ENCODE data around the gene ANKS6. TPM values are rescaled to one million over a fixed set of nuclear protein-coding genes. Genes with fewer than 3 reads are reported as not detected.

The ANKS6 gene
- total RNA-seq, 2 donors from 2014 or later: 13.2 to 32.0 TPM

- 45 to 63% methylated on average over 2 of the region's 2 CpGs for WGBS, 2 donors
- H3K27me3 ChIP-seq: no peaks in the 10 kb centered on the region
- H3K4me1 ChIP-seq: no peaks in the 10 kb centered on the region
- no peaks in the 10 kb centered on the region for H3K36me3 ChIP-seq (replicated peaks in 1 of 2; ENCODE audit: insufficient read depth in 1 of 2, low read depth in 2 of 2)
- H3K4me3 ChIP-seq: no peak overlapping the region
- TF ChIP-seq CTCF (IDR thresholded peaks at IDR 0.05): no peak
- TF ChIP-seq POLR2A (IDR thresholded peaks at IDR 0.05): no peak
- intact Hi-C loops (cut with DNase I): no loop called here
- DNase-seq (no peak), ATAC-seq (no peak)
- H3K27ac ChIP-seq: no peak overlapping the region
- H3K9me3 ChIP-seq: no peaks in the 10 kb centered on the region
Observed at GRCh38 chr9:98821831-98822230, 25.5 kb upstream of the ANKS6 start.

- H3K4me3 ChIP-seq: no peak overlapping the region
- no peaks in the 10 kb centered on the region for H3K4me1 ChIP-seq
- H3K27ac ChIP-seq: no peak overlapping the region
- DNase-seq (no peak), ATAC-seq (no peak)
- no peaks in the 10 kb centered on the region for H3K9me3 ChIP-seq
- no peaks in the 10 kb centered on the region for H3K27me3 ChIP-seq
- WGBS, 2 donors: 95 to 97% methylated on average over 3 of the region's 3 CpGs
- TF ChIP-seq CTCF (IDR thresholded peaks at IDR 0.05) (no peak), POLR2A (IDR thresholded peaks at IDR 0.05) (no peak)
- H3K36me3 ChIP-seq (replicated peaks in 1 of 2; ENCODE audit: insufficient read depth in 1 of 2, low read depth in 2 of 2): no peaks in the 10 kb centered on the region
- intact Hi-C loops (cut with DNase I): no loop called here
Observed at GRCh38 chr9:98819231-98819630, 22.9 kb upstream of the ANKS6 start.

- 95 to 97% methylated on average over 2 of the region's 2 CpGs for WGBS, 2 donors
- Histone ChIP-seq H3K27me3 (no peaks in the 10 kb centered on the region), H3K27ac (no peak overlapping the region), H3K9me3 (no peaks in the 10 kb centered on the region), H3K4me1 (no peaks in the 10 kb centered on the region), H3K36me3 (replicated peaks in 1 of 2; ENCODE audit: insufficient read depth in 1 of 2, low read depth in 2 of 2) (no peaks in the 10 kb centered on the region), H3K4me3 (no peak overlapping the region)
- TF ChIP-seq CTCF (IDR thresholded peaks at IDR 0.05) (no peak), POLR2A (IDR thresholded peaks at IDR 0.05) (no peak)
- ATAC-seq (no peak), DNase-seq (no peak)
- intact Hi-C loops (cut with DNase I): no loop called here
Observed at GRCh38 chr9:98818764-98819163, 22.4 kb upstream of the ANKS6 start.

- H3K4me1 ChIP-seq: no peaks in the 10 kb centered on the region
- H3K9me3 ChIP-seq: no peaks in the 10 kb centered on the region
- TF ChIP-seq POLR2A (IDR thresholded peaks at IDR 0.05) (no peak), CTCF (IDR thresholded peaks at IDR 0.05) (no peak)
- no peak for DNase-seq
- no peaks in the 10 kb centered on the region for H3K27me3 ChIP-seq
- no peak for ATAC-seq
- intact Hi-C loops (cut with DNase I): no loop called here
- no peak overlapping the region for H3K4me3 ChIP-seq
- H3K36me3 ChIP-seq (replicated peaks in 1 of 2; ENCODE audit: insufficient read depth in 1 of 2, low read depth in 2 of 2): no peaks in the 10 kb centered on the region
- 85 to 86% methylated on average over 6 of the region's 6 CpGs for WGBS, 2 donors
- no peak overlapping the region for H3K27ac ChIP-seq
Observed at GRCh38 chr9:98815391-98815951, 19.1 kb upstream of the ANKS6 start.

- Histone ChIP-seq H3K27me3 (no peaks in the 10 kb centered on the region), H3K4me3 (no peak overlapping the region), H3K9me3 (no peaks in the 10 kb centered on the region), H3K36me3 (replicated peaks in 1 of 2; ENCODE audit: insufficient read depth in 1 of 2, low read depth in 2 of 2) (no peaks in the 10 kb centered on the region), H3K4me1 (peaks cover 32% of the 10 kb centered on the region), H3K27ac (no peak overlapping the region)
- TF ChIP-seq POLR2A (IDR thresholded peaks at IDR 0.05) (no peak), CTCF (IDR thresholded peaks at IDR 0.05) (no peak)
- WGBS, 2 donors: 83 to 86% methylated on average over 2 of the region's 2 CpGs
- DNase-seq: no peak
- intact Hi-C loops (cut with DNase I): no loop called here
- ATAC-seq: no peak
Observed at GRCh38 chr9:98811051-98811650, 14.8 kb upstream of the ANKS6 start.
